Tibial artery (tissue), 4 donors: ENCODE results near the gene NCKAP5.

ENCODE experiments used
- DNase-seq, 2 donors: peaks; one replicate each; pipeline ENCODE4 v3.0.0-alpha.2; 2019
- H3K27ac ChIP-seq, 2 donors: fragments of 200-600 bp; sonication (generic) in 1 of 2; 1 replicate in 1 of 2; 2 replicates in 1 of 2; pipeline ENCODE4 v1.5.1; 2018 to 2019; ENCODE audit warnings: mild to moderate bottlenecking in 1 of 2
- H3K27me3 ChIP-seq, 2 donors: fragments of 200-600 bp; sonication (generic) in 1 of 2; one replicate each; pipeline versions ENCODE4 v1.5.1 to v1.6.0; 2016 to 2019
- H3K36me3 ChIP-seq, 3 donors: fragments of 200-600 bp; sonication (generic) in 2 of 3; one replicate each; pipeline ENCODE4 v1.5.1; 2016 to 2019; ENCODE audit warnings: mild to moderate bottlenecking in 2 of 3
- H3K4me1 ChIP-seq, 4 donors: fragments of 200-600 bp; sonication (generic) in 2 of 4; 1 replicate in 3 of 4; 2 replicates in 1 of 4; pipeline ENCODE4 v1.5.1; 2016 to 2019
- H3K4me3 ChIP-seq, 2 donors: fragments of 200-600 bp; sonication (generic) in 1 of 2; 1 replicate in 1 of 2; 2 replicates in 1 of 2; pipeline ENCODE4 v1.5.1; 2018 to 2019; ENCODE audit warnings: mild to moderate bottlenecking in 2 of 2
- H3K9me3 ChIP-seq, 3 donors: fragments of 200-600 bp; sonication (generic) in 1 of 3; one replicate each; pipeline ENCODE4 v1.5.1; 2016 to 2019
- intact Hi-C: fragments of 100-400 bp; cut with DNase I; formaldehyde crosslinking; loops from one replicate; pipeline ENCODE4 v1.15.0; 2023; ENCODE audit warnings: low total_unique reads
- TF ChIP-seq, protein P1 (sequence below), 2 experiments: fragments of 200-600 bp in 1 of 2; fragments of 450-650 bp in 1 of 2; IDR thresholded peaks; one replicate each; pipeline ENCODE4 v1.5.1; 2017 to 2019; ENCODE audit warnings: antibody characterized with exemption in 2 of 2, mild to moderate bottlenecking in 1 of 2, moderate library complexity in 1 of 2

The NCKAP5 gene

DNA sequence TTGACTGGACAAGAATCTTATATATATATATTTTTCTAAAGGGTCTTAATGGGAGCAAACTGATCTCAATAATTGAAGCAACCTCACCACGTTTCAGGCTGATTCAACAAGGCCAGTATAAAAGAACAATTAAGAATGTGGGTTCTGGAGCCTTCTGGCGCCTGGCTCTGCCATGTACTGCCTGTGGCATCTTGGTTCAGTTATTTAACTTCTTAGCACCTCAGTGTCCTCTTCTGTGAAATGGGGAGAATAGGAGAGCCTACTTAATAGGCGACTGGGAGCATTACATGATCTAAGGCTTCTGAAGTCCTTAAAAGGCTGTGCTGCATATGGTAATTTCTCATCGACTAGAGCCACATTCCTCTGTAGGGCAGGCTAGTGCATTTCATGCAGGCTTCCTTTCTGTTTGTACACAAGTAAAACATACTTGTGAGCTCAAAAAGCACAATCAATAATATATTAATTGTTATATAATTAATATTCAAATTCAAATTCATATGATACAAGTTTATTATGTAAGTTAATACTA is 779.9 kb downstream of the NCKAP5 start:
- no peak for DNase-seq
- no peaks in the 10 kb centered on the region for H3K36me3 ChIP-seq
- no peaks in the 10 kb centered on the region for H3K9me3 ChIP-seq
- intact Hi-C loops = no loop called here
- no peaks in the 10 kb centered on the region for H3K4me1 ChIP-seq
- H3K27ac ChIP-seq = no peak overlapping the region
- H3K4me3 ChIP-seq = no peak overlapping the region
- TF ChIP-seq, protein P1, sequence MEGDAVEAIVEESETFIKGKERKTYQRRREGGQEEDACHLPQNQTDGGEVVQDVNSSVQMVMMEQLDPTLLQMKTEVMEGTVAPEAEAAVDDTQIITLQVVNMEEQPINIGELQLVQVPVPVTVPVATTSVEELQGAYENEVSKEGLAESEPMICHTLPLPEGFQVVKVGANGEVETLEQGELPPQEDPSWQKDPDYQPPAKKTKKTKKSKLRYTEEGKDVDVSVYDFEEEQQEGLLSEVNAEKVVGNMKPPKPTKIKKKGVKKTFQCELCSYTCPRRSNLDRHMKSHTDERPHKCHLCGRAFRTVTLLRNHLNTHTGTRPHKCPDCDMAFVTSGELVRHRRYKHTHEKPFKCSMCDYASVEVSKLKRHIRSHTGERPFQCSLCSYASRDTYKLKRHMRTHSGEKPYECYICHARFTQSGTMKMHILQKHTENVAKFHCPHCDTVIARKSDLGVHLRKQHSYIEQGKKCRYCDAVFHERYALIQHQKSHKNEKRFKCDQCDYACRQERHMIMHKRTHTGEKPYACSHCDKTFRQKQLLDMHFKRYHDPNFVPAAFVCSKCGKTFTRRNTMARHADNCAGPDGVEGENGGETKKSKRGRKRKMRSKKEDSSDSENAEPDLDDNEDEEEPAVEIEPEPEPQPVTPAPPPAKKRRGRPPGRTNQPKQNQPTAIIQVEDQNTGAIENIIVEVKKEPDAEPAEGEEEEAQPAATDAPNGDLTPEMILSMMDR (IDR thresholded peaks at IDR 0.05) = no peak
- no peaks in the 10 kb centered on the region for H3K27me3 ChIP-seq

DNA sequence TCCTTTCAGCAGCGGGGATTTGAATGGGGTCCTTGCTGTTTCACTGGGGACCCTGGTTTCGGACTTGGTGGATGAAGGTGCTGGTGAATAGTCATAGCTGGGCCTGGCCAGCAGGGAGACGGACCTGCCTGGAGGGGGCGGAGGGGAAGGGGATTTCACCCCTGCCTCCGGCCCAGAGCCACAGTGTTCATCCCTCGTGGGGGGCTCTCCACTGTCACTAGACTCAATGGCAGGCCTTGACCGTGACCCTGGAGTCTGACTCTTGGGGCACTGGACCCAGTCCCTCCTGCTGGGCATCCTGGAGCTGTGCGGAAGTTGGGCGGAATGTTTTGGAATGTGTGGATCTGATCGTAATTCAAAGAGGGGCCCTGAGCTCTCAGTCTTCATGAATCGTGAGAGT is 784.4 kb downstream of the NCKAP5 start:
- intact Hi-C loops = no loop called here
- TF ChIP-seq, protein P1 (IDR thresholded peaks at IDR 0.05) = no peak

DNA sequence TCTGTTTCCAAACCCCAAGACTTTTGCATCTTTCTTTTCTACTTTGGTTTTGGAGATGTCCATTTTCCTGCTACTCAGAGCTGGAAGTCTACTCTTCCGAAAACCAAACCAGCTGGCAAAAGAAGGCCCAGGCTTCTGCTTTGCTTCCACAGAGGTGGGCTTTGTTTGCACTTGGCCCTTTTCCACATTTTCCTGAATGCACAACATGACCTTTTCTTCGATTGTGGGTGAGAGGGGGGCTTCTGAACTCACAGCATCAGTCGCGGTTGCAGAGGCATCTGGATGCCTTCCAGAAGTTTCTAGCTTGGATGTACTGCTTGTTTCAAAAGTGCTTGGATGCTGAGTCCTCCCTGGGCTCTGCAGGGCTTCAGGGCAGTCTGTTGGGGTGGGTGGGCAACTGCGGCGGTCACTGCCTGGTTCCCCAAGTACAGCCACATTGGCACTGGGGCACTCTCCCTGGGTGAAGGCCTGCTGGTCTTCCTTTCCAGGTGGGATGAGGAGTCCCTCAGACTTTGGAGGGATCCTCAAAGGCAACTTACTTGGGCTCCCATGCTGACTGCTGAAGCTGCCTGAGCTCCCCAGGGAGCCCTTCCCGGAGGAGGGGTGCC is 786.0 kb downstream of the NCKAP5 start:
- intact Hi-C loops = no loop called here
- TF ChIP-seq, protein P1 (IDR thresholded peaks at IDR 0.05) = no peak
- H3K27me3 ChIP-seq = no peaks in the 10 kb centered on the region
- H3K4me3 ChIP-seq = no peak overlapping the region
- H3K27ac ChIP-seq = no peak overlapping the region
- no peaks in the 10 kb centered on the region for H3K4me1 ChIP-seq
- H3K9me3 ChIP-seq = no peaks in the 10 kb centered on the region
- H3K36me3 ChIP-seq = no peaks in the 10 kb centered on the region
- DNase-seq = no peak

More for the DNA sequence above, 784.4 kb downstream of the NCKAP5 start:
- H3K27me3 ChIP-seq = no peaks in the 10 kb centered on the region
- no peaks in the 10 kb centered on the region for H3K9me3 ChIP-seq
- H3K4me1 ChIP-seq = no peaks in the 10 kb centered on the region
- H3K4me3 ChIP-seq = no peak overlapping the region
- DNase-seq = no peak
- no peak overlapping the region for H3K27ac ChIP-seq
- H3K36me3 ChIP-seq = no peaks in the 10 kb centered on the region

DNA sequence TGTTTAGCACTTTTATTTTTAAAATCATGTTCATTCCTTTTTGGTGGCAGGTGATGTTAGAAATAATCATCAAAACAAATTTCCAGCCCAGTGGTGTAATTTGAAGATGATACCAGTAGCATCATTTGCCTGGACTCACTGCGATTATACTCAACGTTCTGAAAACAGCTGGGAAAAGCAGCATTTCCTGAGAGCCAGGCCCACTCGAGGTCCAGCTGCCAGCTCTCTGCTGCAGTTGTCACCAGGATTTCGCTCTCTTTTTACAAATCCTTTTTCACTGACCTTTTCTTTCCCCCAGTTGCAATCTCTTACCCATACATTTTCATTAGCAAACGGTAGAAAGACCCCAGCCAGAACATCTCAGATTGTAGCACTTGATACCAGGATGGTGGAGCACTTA is 787.6 kb downstream of the NCKAP5 start:
- H3K36me3 ChIP-seq = no peaks in the 10 kb centered on the region
- H3K4me1 ChIP-seq = no peaks in the 10 kb centered on the region
- TF ChIP-seq, protein P1 (IDR thresholded peaks at IDR 0.05) = no peak
- intact Hi-C loops = no loop called here
- no peak overlapping the region for H3K27ac ChIP-seq
- H3K4me3 ChIP-seq = no peak overlapping the region
- H3K9me3 ChIP-seq = no peaks in the 10 kb centered on the region
- DNase-seq = no peak
- no peaks in the 10 kb centered on the region for H3K27me3 ChIP-seq

DNA sequence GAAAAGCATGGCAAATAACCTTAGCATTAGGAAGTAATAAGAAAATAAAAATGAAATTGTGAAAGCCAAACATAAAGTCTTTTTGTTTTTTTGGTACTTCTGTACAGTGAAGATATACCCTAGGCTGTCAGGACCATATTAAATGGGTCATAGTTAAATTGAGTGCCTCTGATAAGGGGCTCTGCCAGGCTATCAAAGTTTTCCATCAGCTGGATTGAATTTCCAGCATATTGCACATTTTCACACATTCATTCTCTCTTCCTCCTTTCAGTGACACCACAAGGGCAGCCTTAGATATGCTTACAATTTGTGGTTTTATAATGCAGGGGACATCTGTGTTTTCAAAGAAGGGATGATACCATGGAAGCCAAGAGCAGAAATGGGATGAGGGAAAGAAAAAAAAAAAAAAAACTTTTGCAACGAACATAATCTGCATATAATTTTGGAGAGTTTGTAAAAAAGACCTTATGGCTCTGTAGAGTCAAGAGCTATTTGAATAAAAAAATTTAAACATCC is 789.0 kb downstream of the NCKAP5 start:
- Histone ChIP-seq H3K4me3 (no peak overlapping the region), H3K27me3 (no peaks in the 10 kb centered on the region), H3K9me3 (no peaks in the 10 kb centered on the region), H3K36me3 (no peaks in the 10 kb centered on the region), H3K27ac (no peak overlapping the region), H3K4me1 (no peaks in the 10 kb centered on the region)
- TF ChIP-seq, protein P1 (IDR thresholded peaks at IDR 0.05) = no peak
- DNase-seq = no peak
- intact Hi-C loops = no loop called here
